Measurements from ENCODE around the gene SORL1-AS1.

The SORL1-AS1 gene

GRCh38 chr11:121435132-121435531 is 17.6 kb downstream of the SORL1-AS1 start:
- H3K4me3 Mint-ChIP-seq: peak overlapping the region in 1 of 2 donors; percentile 11
- no peaks in the 10 kb centered on the region for H3K27me3 ChIP-seq (ENCODE audit: control insufficient read depth in 2 of 2, insufficient read depth in 2 of 2, low read length in 2 of 2)
- H3K27ac ChIP-seq (ENCODE audit: low read depth in 1 of 2, low read length in 2 of 2): peak overlapping the region; percentile 8 to 85
- no CpG with 5 or more reads among the region's 4 CpGs for whole genome bisulfite sequencing (ENCODE audit: insufficient coverage)
- H3K27me3 Mint-ChIP-seq (ENCODE audit: low read depth in 3 of 3): peaks cover 0 to 2% (median 0%) of the 10 kb centered on the region in 3 donors
- peak overlapping the region; percentile 15 to 97 (median 93) for H3K27ac Mint-ChIP-seq
- peaks cover 54% of the 10 kb centered on the region for H3K4me1 Mint-ChIP-seq
- no peak overlapping the region for H3K4me2 ChIP-seq (replicated peaks; ENCODE audit: extremely low read depth, low read length, poor library complexity, severe bottlenecking)
- no peaks in the 10 kb centered on the region for H4K20me1 ChIP-seq (ENCODE audit: insufficient read depth, low read length)
- peak in 2 of 3 donors; percentile 36 to 50 for DNase-seq
- H3K4me1 ChIP-seq (ENCODE audit: control insufficient read depth in 1 of 2, insufficient read depth in 2 of 2, low read length in 2 of 2): peaks cover 56 to 57% of the 10 kb centered on the region in 2 donors
- TF ChIP-seq, protein P1, sequence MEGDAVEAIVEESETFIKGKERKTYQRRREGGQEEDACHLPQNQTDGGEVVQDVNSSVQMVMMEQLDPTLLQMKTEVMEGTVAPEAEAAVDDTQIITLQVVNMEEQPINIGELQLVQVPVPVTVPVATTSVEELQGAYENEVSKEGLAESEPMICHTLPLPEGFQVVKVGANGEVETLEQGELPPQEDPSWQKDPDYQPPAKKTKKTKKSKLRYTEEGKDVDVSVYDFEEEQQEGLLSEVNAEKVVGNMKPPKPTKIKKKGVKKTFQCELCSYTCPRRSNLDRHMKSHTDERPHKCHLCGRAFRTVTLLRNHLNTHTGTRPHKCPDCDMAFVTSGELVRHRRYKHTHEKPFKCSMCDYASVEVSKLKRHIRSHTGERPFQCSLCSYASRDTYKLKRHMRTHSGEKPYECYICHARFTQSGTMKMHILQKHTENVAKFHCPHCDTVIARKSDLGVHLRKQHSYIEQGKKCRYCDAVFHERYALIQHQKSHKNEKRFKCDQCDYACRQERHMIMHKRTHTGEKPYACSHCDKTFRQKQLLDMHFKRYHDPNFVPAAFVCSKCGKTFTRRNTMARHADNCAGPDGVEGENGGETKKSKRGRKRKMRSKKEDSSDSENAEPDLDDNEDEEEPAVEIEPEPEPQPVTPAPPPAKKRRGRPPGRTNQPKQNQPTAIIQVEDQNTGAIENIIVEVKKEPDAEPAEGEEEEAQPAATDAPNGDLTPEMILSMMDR (IDR thresholded peaks at IDR 0.05): no peak
- no peak overlapping the region for H3K4me3 ChIP-seq (replicated peaks in 1 of 3; ENCODE audit: low read depth in 2 of 3, low read length in 3 of 3)
- no peaks in the 10 kb centered on the region for H3K79me2 ChIP-seq (ENCODE audit: insufficient read depth, low read length)
- no peaks in the 10 kb centered on the region for H3K36me3 ChIP-seq (replicated peaks in 1 of 2; ENCODE audit: control insufficient read depth in 1 of 2, insufficient read depth in 2 of 2, low read length in 2 of 2)
- H3K9me3 ChIP-seq (replicated peaks in 1 of 2; ENCODE audit: control insufficient read depth in 1 of 2, insufficient read depth in 1 of 2, low read length in 2 of 2): no peaks in the 10 kb centered on the region
- no peaks in the 10 kb centered on the region for H3K9me3 Mint-ChIP-seq
- no peaks in the 10 kb centered on the region for H3K36me3 Mint-ChIP-seq
- H2AFZ ChIP-seq (ENCODE audit: insufficient read depth, low read depth, low read length, poor library complexity, severe bottlenecking): no peak overlapping the region
- intact Hi-C loops (cut with micrococcal nuclease): no loop called here
- H3K9ac ChIP-seq (ENCODE audit: insufficient read depth, low read length, poor library complexity, severe bottlenecking): no peak overlapping the region

- peaks cover 56 to 59% of the 10 kb centered on the region in 2 donors for H3K4me1 ChIP-seq (ENCODE audit: control insufficient read depth in 1 of 2, insufficient read depth in 2 of 2, low read length in 2 of 2)
- TF ChIP-seq, protein P1 (IDR thresholded peaks at IDR 0.05): no peak
- H3K9ac ChIP-seq (ENCODE audit: insufficient read depth, low read length, poor library complexity, severe bottlenecking): no peak overlapping the region
- H3K36me3 ChIP-seq (replicated peaks in 1 of 2; ENCODE audit: control insufficient read depth in 1 of 2, insufficient read depth in 2 of 2, low read length in 2 of 2): no peaks in the 10 kb centered on the region
- peaks cover 59% of the 10 kb centered on the region for H3K4me1 Mint-ChIP-seq
- peaks cover 0 to 4% (median 3%) of the 10 kb centered on the region in 3 donors for H3K27me3 Mint-ChIP-seq (ENCODE audit: low read depth in 3 of 3)
- no CpG with 5 or more reads among the region's 4 CpGs for WGBS (ENCODE audit: insufficient coverage)
- no peaks in the 10 kb centered on the region for H3K79me2 ChIP-seq (ENCODE audit: insufficient read depth, low read length)
- H3K4me2 ChIP-seq (replicated peaks; ENCODE audit: extremely low read depth, low read length, poor library complexity, severe bottlenecking): no peak overlapping the region
- no peak overlapping the region for H2AFZ ChIP-seq (ENCODE audit: insufficient read depth, low read depth, low read length, poor library complexity, severe bottlenecking)
- H3K9me3 ChIP-seq (replicated peaks in 1 of 2; ENCODE audit: control insufficient read depth in 1 of 2, insufficient read depth in 1 of 2, low read length in 2 of 2): no peaks in the 10 kb centered on the region
- no peaks in the 10 kb centered on the region for H4K20me1 ChIP-seq (ENCODE audit: insufficient read depth, low read length)
- H3K36me3 Mint-ChIP-seq: no peaks in the 10 kb centered on the region
- no peak overlapping the region for H3K4me3 ChIP-seq (replicated peaks in 1 of 3; ENCODE audit: low read depth in 2 of 3, low read length in 3 of 3)
- no peak overlapping the region for H3K4me3 Mint-ChIP-seq
- H3K27ac Mint-ChIP-seq: no peak overlapping the region
- no peak overlapping the region for H3K27ac ChIP-seq (ENCODE audit: low read depth in 1 of 2, low read length in 2 of 2)
- no peak for DNase-seq
- H3K27me3 ChIP-seq (ENCODE audit: control insufficient read depth in 2 of 2, insufficient read depth in 2 of 2, low read length in 2 of 2): no peaks in the 10 kb centered on the region
- intact Hi-C loops (cut with micrococcal nuclease): no loop called here
- H3K9me3 Mint-ChIP-seq: no peaks in the 10 kb centered on the region
These were observed 20.8 kb downstream of the SORL1-AS1 start for GRCh38 chr11:121431820-121432526.
